K562 (cell line): ENCODE data around the gene TIMP1.

ENCODE experiments used
- ARNT ChIP-seq, 2 experiments: fragments of 450-650 bp; IDR thresholded peaks; 2 replicates each; pipeline ENCODE4 v1.6.1; 2016; ENCODE audit warnings: mild to moderate bottlenecking in 1 of 2
- CTCF ChIP-seq, 3 experiments: IDR thresholded peaks in 2 of 3; conservative IDR thresholded peaks in 1 of 3; 2 replicates each; pipeline ENCODE4 v1.5.1; 2011 to 2012; ENCODE audit warnings: low read length in 3 of 3, mild to moderate bottlenecking in 3 of 3, control low read depth in 2 of 3, improper control_type of control experiment in 1 of 3, inconsistent platforms in 1 of 3, low read depth in 1 of 3, mixed read lengths in 1 of 3, moderate library complexity in 1 of 3; ENCODE audit not compliant: insufficient read depth in 2 of 3
- EP300 ChIP-seq: IDR thresholded peaks from 2 replicates; pipeline ENCODE4 v1.6.1; 2012; ENCODE audit warnings: low read length, improper control_type of control experiment
- POLR2AphosphoS5 ChIP-seq: IDR thresholded peaks from 2 replicates; pipeline ENCODE4 v1.6.1; 2011; ENCODE audit warnings: mild to moderate bottlenecking, low read depth, low read length, moderate library complexity; ENCODE audit not compliant: control insufficient read depth, insufficient read depth
- RBBP5 ChIP-seq: fragments of 200-600 bp; sonication (generic); IDR thresholded peaks from 2 replicates; pipeline ENCODE4 v1.6.1; 2012; ENCODE audit warnings: borderline replicate concordance, mild to moderate bottlenecking, low read length, control low read depth, inconsistent platforms; ENCODE audit not compliant: insufficient read depth, poor library complexity, severe bottlenecking
- TAF15 ChIP-seq: fragments of 200-400 bp; formaldehyde crosslinking; IDR thresholded peaks from 2 replicates; pipeline ENCODE4 v1.6.1; 2017; ENCODE audit warnings: mild to moderate bottlenecking, low read depth, low read length, moderate library complexity
- TBP ChIP-seq: optimal IDR thresholded peaks from 2 replicates; pipeline ENCODE3; 2011; ENCODE audit warnings: low read depth, low read length, improper control_type of control experiment
- ZNF699 ChIP-seq: fragments of 250-450 bp; sonication (Bioruptor Pico); IDR thresholded peaks from 2 replicates; pipeline ENCODE4 v1.8.0; 2021; ENCODE audit warnings: mild to moderate bottlenecking, moderate library complexity; ENCODE audit not compliant: insufficient replicate concordance
- TF ChIP-seq, protein P1 (sequence below): sonication (generic); formaldehyde crosslinking; IDR thresholded peaks from 2 replicates; pipeline ENCODE4 v1.8.1; 2023; ENCODE audit warnings: mild to moderate bottlenecking, missing genetic modification reagents

GRCh38 chrX:47564438-47565085 lies 17.7 kb upstream of the TIMP1 start:
- no peak for TF ChIP-seq CTCF (IDR thresholded peaks at IDR 0.05 in 2 of 3, conservative IDR thresholded peaks at IDR 0.05 in 1 of 3; ENCODE audit: insufficient read depth in 2 of 3, low read depth in 1 of 3, low read length in 3 of 3)
- no peak for TF ChIP-seq ZNF699
- no peak for TF ChIP-seq TAF15
- TF ChIP-seq, protein P1, sequence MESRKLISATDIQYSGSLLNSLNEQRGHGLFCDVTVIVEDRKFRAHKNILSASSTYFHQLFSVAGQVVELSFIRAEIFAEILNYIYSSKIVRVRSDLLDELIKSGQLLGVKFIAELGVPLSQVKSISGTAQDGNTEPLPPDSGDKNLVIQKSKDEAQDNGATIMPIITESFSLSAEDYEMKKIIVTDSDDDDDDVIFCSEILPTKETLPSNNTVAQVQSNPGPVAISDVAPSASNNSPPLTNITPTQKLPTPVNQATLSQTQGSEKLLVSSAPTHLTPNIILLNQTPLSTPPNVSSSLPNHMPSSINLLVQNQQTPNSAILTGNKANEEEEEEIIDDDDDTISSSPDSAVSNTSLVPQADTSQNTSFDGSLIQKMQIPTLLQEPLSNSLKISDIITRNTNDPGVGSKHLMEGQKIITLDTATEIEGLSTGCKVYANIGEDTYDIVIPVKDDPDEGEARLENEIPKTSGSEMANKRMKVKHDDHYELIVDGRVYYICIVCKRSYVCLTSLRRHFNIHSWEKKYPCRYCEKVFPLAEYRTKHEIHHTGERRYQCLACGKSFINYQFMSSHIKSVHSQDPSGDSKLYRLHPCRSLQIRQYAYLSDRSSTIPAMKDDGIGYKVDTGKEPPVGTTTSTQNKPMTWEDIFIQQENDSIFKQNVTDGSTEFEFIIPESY (CRISPR knock-in tag): no peak
- no peak for TF ChIP-seq EP300
- TF ChIP-seq ARNT (IDR thresholded peaks at IDR 0.05): no peak
- no peak for TF ChIP-seq TBP
- TF ChIP-seq RBBP5: no peak
- no peak for TF ChIP-seq POLR2AphosphoS5
